Esophagus muscularis mucosa (tissue), 3 donors: Measurements from ENCODE around the gene IFNL2.

Source experiments
- POLR2A ChIP-seq: fragments of 450-650 bp; IDR thresholded peaks from one replicate; pipeline ENCODE4 v1.6.1; 2017; ENCODE audit warnings: antibody characterized with exemption, moderate library complexity, mild to moderate bottlenecking, low read depth
- POLR2AphosphoS5 ChIP-seq, 2 donors: sonication (generic); formaldehyde crosslinking; IDR thresholded peaks; one replicate each; pipeline ENCODE4 v1.6.1; 2017; ENCODE audit warnings: antibody characterized with exemption in 2 of 2
- TF ChIP-seq, protein P1 (sequence below), 3 experiments: fragments of 200-600 bp in 2 of 3; fragments of 450-650 bp in 1 of 3; sonication (generic) in 2 of 3; IDR thresholded peaks; one replicate each; pipeline ENCODE4 v1.5.1; 2017 to 2019; ENCODE audit warnings: antibody characterized with exemption in 3 of 3, mild to moderate bottlenecking in 2 of 3, moderate library complexity in 1 of 3

DNA sequence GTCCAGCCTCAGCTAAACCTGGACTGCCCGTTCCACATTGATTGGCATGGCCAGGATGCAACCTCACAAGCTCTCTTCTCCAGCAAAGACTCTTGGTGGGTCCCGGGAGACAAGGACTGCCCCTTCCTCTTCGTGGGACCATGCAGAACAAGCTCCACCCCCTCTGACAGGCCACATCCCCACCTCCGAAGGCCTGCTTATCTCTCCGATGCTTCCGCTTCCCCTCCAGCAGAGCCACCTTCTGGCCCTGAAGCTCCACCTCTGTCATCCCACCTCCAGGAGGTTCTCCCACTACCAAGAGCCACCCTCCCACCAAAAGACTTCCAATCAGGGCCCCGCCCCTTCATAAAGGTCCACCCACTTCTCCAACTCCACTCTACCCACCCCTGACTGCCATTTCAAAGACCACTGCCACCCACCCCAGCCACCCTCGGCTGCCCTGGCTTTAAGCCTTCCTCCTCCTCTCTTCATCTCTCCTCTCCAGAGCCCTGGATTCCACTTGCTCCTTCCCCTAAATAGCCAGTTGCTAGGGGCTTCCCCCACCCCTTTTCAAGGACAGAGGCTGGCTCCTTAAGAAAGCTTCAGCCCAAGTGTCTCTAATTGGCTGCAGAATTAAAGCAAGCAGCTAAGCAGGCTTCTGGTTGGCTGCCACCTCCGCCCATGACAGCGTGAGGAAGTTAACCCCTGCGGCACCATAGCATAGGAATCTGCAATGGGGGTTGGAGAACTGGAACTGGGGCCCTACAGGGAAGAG, 42.5 kb downstream of the IFNL2 start:
- TF ChIP-seq, protein P1, sequence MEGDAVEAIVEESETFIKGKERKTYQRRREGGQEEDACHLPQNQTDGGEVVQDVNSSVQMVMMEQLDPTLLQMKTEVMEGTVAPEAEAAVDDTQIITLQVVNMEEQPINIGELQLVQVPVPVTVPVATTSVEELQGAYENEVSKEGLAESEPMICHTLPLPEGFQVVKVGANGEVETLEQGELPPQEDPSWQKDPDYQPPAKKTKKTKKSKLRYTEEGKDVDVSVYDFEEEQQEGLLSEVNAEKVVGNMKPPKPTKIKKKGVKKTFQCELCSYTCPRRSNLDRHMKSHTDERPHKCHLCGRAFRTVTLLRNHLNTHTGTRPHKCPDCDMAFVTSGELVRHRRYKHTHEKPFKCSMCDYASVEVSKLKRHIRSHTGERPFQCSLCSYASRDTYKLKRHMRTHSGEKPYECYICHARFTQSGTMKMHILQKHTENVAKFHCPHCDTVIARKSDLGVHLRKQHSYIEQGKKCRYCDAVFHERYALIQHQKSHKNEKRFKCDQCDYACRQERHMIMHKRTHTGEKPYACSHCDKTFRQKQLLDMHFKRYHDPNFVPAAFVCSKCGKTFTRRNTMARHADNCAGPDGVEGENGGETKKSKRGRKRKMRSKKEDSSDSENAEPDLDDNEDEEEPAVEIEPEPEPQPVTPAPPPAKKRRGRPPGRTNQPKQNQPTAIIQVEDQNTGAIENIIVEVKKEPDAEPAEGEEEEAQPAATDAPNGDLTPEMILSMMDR (IDR thresholded peaks at IDR 0.05): no peak
- no peak for TF ChIP-seq POLR2AphosphoS5 (IDR thresholded peaks at IDR 0.05)
- no peak for TF ChIP-seq POLR2A
